Tibial nerve (tissue), 4 donors: Measurements from ENCODE around the gene IQSEC1. TPM values are rescaled to one million over a fixed set of nuclear protein-coding genes. Genes with fewer than 3 reads are reported as not detected.
A peak's percentile ranks its signal among the peaks of the same experiment; 100 is the strongest.

Experiments used
- DNase-seq, 2 donors: peaks; one replicate each; pipeline ENCODE4 v3.0.0-alpha.2; 2019; ENCODE audit warnings: low spot score in 2 of 2
- H3K27ac ChIP-seq, 4 donors: fragments of 200-600 bp; sonication (generic) in 3 of 4; one replicate each; pipeline ENCODE4 v1.5.1; 2017 to 2019; ENCODE audit warnings: mild to moderate bottlenecking in 1 of 4
- H3K27me3 ChIP-seq, 2 donors: fragments of 200-600 bp; sonication (generic) in 1 of 2; one replicate each; pipeline versions ENCODE4 v1.5.1 to v1.6.0; 2017 to 2019
- H3K36me3 ChIP-seq, 3 donors: fragments of 200-600 bp; sonication (generic); one replicate each; pipeline ENCODE4 v1.5.1; 2018 to 2019
- H3K4me1 ChIP-seq, 4 donors: fragments of 200-600 bp; sonication (generic) in 3 of 4; one replicate each; pipeline ENCODE4 v1.5.1; 2017 to 2019
- H3K4me3 ChIP-seq, 4 donors: fragments of 200-600 bp; sonication (generic) in 3 of 4; one replicate each; pipeline ENCODE4 v1.5.1; 2017 to 2019; ENCODE audit warnings: mild to moderate bottlenecking in 1 of 4, moderate library complexity in 1 of 4
- H3K9me3 ChIP-seq, 4 donors: fragments of 200-600 bp; sonication (generic) in 3 of 4; one replicate each; pipeline ENCODE4 v1.5.1; 2017 to 2019
- CTCF ChIP-seq, 5 experiments: fragments of 200-600 bp in 3 of 5; fragments of 450-650 bp in 2 of 5; sonication (generic) in 3 of 5; IDR thresholded peaks; one replicate each; pipeline ENCODE4 v1.5.1; 2016 to 2019; ENCODE audit warnings: antibody characterized with exemption in 5 of 5, mild to moderate bottlenecking in 3 of 5, moderate library complexity in 2 of 5
- EP300 ChIP-seq, 2 donors: sonication (generic); formaldehyde crosslinking; IDR thresholded peaks; one replicate each; pipeline ENCODE4 v1.6.1; 2017; ENCODE audit warnings: antibody characterized with exemption in 2 of 2, mild to moderate bottlenecking in 1 of 2
- POLR2A ChIP-seq, 2 donors: fragments of 450-650 bp; IDR thresholded peaks; one replicate each; pipeline ENCODE4 v1.6.1; 2017; ENCODE audit warnings: antibody characterized with exemption in 2 of 2, mild to moderate bottlenecking in 2 of 2, moderate library complexity in 2 of 2
- WGBS, 2 donors: methylation state at CpG; one replicate each; pipeline ENCODE4 v1.1.5; 2018; 5-methylcytosine and 5-hydroxymethylcytosine counted together
- total RNA-seq, 4 donors: library from RNA; depleted of rRNA; stranded (reverse); fragments of >200 nt; gene quantifications; one replicate each; pipeline ENCODE4 v1.1.0, GENCODE V29; 2016

IQSEC1 gene
- total RNA-seq, 4 donors from 2014 or later = 58.2 to 77.5 (median 68.6) TPM

- peaks cover 5 to 92% (median 63%) of the 10 kb centered on the region in 4 donors for H3K4me1 ChIP-seq
- 62 to 76% methylated on average over 6 of the region's 6 CpGs for WGBS, 2 donors
- H3K9me3 ChIP-seq = no peaks in the 10 kb centered on the region
- peaks cover 0 to 6% (median 0%) of the 10 kb centered on the region in 3 donors for H3K36me3 ChIP-seq
- TF ChIP-seq EP300 (IDR thresholded peaks at IDR 0.05) (no peak), POLR2A (IDR thresholded peaks at IDR 0.05) (no peak)
- no peaks in the 10 kb centered on the region for H3K27me3 ChIP-seq
- DNase-seq = no peak
- H3K4me3 ChIP-seq = no peak overlapping the region
- H3K27ac ChIP-seq = peak overlapping the region in 3 of 4 donors; percentile 21 to 85 (median 72)
These were observed 127.0 kb downstream of the IQSEC1 start for GRCh38 chr3:12946251-12946648.

GRCh38 chr3:12944849-12945248 lies 128.4 kb downstream of the IQSEC1 start:
- Histone ChIP-seq H3K27me3 (no peaks in the 10 kb centered on the region), H3K36me3 (peaks cover 0 to 20% (median 3%) of the 10 kb centered on the region in 3 donors), H3K4me1 (peaks cover 5 to 99% (median 66%) of the 10 kb centered on the region in 4 donors), H3K4me3 (no peak overlapping the region), H3K9me3 (no peaks in the 10 kb centered on the region), H3K27ac (peak overlapping the region; percentile 33 to 85 (median 60))
- DNase-seq = no peak
- WGBS, 2 donors = 29 to 56% methylated on average over 6 of the region's 6 CpGs
- TF ChIP-seq CTCF (IDR thresholded peaks at IDR 0.05) (no peak), EP300 (IDR thresholded peaks at IDR 0.05) (peak in 1 of 2 donors; percentile 16)

GRCh38 chr3:12944413-12944812 lies 128.8 kb downstream of the IQSEC1 start:
- Histone ChIP-seq H3K4me1 (peaks cover 5 to 99% (median 65%) of the 10 kb centered on the region in 4 donors), H3K36me3 (peaks cover 0 to 24% (median 3%) of the 10 kb centered on the region in 3 donors), H3K4me3 (no peak overlapping the region), H3K27ac (peak overlapping the region in 3 of 4 donors; percentile 48 to 85 (median 72)), H3K9me3 (no peaks in the 10 kb centered on the region), H3K27me3 (no peaks in the 10 kb centered on the region)
- WGBS, 2 donors = 37 to 41% methylated on average over 14 to 15 of the region's 15 CpGs
- no peak for DNase-seq
- TF ChIP-seq CTCF (IDR thresholded peaks at IDR 0.05) (no peak), EP300 (IDR thresholded peaks at IDR 0.05) (no peak), POLR2A (IDR thresholded peaks at IDR 0.05) (no peak)

GRCh38 chr3:12943124-12944021 lies 129.9 kb downstream of the IQSEC1 start:
- WGBS, 2 donors = 84 to 88% methylated on average over 20 to 21 of the region's 22 CpGs
- no peaks in the 10 kb centered on the region for H3K9me3 ChIP-seq
- H3K4me1 ChIP-seq = peaks cover 5 to 99% (median 66%) of the 10 kb centered on the region in 4 donors
- no peak overlapping the region for H3K4me3 ChIP-seq
- no peaks in the 10 kb centered on the region for H3K27me3 ChIP-seq
- DNase-seq = no peak
- peaks cover 0 to 25% (median 3%) of the 10 kb centered on the region in 3 donors for H3K36me3 ChIP-seq
- H3K27ac ChIP-seq = peak overlapping the region in 2 of 4 donors; percentile 72 to 85
- TF ChIP-seq CTCF (IDR thresholded peaks at IDR 0.05) = no peak
- no peak for TF ChIP-seq POLR2A (IDR thresholded peaks at IDR 0.05)
- TF ChIP-seq EP300 (IDR thresholded peaks at IDR 0.05) = no peak

GRCh38 chr3:12941495-12942023 lies 131.7 kb downstream of the IQSEC1 start:
- WGBS, 2 donors = 95 to 97% methylated on average over 16 to 24 of the region's 26 CpGs
- no peak for DNase-seq
- no peak for TF ChIP-seq CTCF (IDR thresholded peaks at IDR 0.05)
- TF ChIP-seq POLR2A (IDR thresholded peaks at IDR 0.05) = no peak
- no peak for TF ChIP-seq EP300 (IDR thresholded peaks at IDR 0.05)
- H3K9me3 ChIP-seq = no peaks in the 10 kb centered on the region
- H3K27ac ChIP-seq = peak overlapping the region in 1 of 4 donors; percentile 4
- H3K27me3 ChIP-seq = no peaks in the 10 kb centered on the region
- peaks cover 0 to 94% (median 59%) of the 10 kb centered on the region in 4 donors for H3K4me1 ChIP-seq
- H3K4me3 ChIP-seq = no peak overlapping the region
- H3K36me3 ChIP-seq = peaks cover 0 to 29% (median 3%) of the 10 kb centered on the region in 3 donors
